GM23338 (cell line): ENCODE data around the gene CADPS2. TPM values are rescaled to one million over a fixed set of nuclear protein-coding genes. Genes with fewer than 3 reads are reported as not detected.

Experiments
- ATAC-seq: fragments of 200-7000 bp; cut with Tn5 transposase; 3 replicates; pipeline ENCODE4 v1.9.1; 2020
- DNase-seq: peaks from one replicate; pipeline ENCODE4 v3.0.0-alpha.2; 2015; ENCODE audit warnings: low spot score
- H2AFZ ChIP-seq: fragments of 200-600 bp; sonication (generic); 2 replicates; pipeline ENCODE4 v1.8.0; 2016; ENCODE audit warnings: antibody characterized with exemption, mild to moderate bottlenecking, moderate library complexity
- H3F3A ChIP-seq: fragments of 200-600 bp; sonication (generic); replicated peaks from 2 replicates; pipeline ENCODE4 v1.8.0; 2017; ENCODE audit warnings: antibody characterized with exemption, mixed run types, low read depth
- H3K27ac ChIP-seq: fragments of 200-600 bp; sonication (generic); 2 replicates; pipeline ENCODE4 v1.6.1; 2016; ENCODE audit warnings: low read depth
- H3K27me3 ChIP-seq: fragments of 200-600 bp; sonication (generic); 2 replicates; pipeline ENCODE4 v1.8.0; 2016; ENCODE audit warnings: mild to moderate bottlenecking, mixed run types, moderate library complexity; ENCODE audit not compliant: insufficient read depth
- H3K36me3 ChIP-seq: fragments of 200-600 bp; sonication (generic); 2 replicates; pipeline ENCODE4 v1.8.0; 2016; ENCODE audit warnings: mild to moderate bottlenecking; ENCODE audit not compliant: insufficient read depth
- H3K4me1 ChIP-seq: fragments of 200-600 bp; sonication (generic); 2 replicates; pipeline ENCODE4 v1.8.0; 2016; ENCODE audit warnings: mild to moderate bottlenecking, moderate library complexity; ENCODE audit not compliant: insufficient read depth
- H3K4me2 ChIP-seq: fragments of 200-600 bp; sonication (generic); 2 replicates; pipeline ENCODE4 v1.7.1; 2017; ENCODE audit warnings: mixed run types
- H3K4me3 ChIP-seq: fragments of 200-600 bp; sonication (generic); 2 replicates; pipeline ENCODE4 v1.6.1; 2016; ENCODE audit warnings: mixed run types
- H3K79me2 ChIP-seq: fragments of 200-600 bp; sonication (generic); replicated peaks from 2 replicates; pipeline ENCODE4 v1.8.0; 2017; ENCODE audit warnings: mild to moderate bottlenecking; ENCODE audit not compliant: insufficient read depth
- H3K9me2 ChIP-seq: fragments of 200-600 bp; sonication (generic); 2 replicates; pipeline ENCODE4 v1.8.0; 2017; ENCODE audit not compliant: insufficient read depth
- H4K20me1 ChIP-seq: fragments of 200-600 bp; sonication (generic); replicated peaks from 2 replicates; pipeline ENCODE4 v1.8.0; 2017; ENCODE audit warnings: mild to moderate bottlenecking; ENCODE audit not compliant: insufficient read depth
- H3K27ac Mint-ChIP-seq: 2 replicates; pipeline ENCODE4 v1.8.0; 2020; ENCODE audit warnings: inconsistent platforms, mild to moderate bottlenecking, moderate library complexity, mixed read lengths
- H3K27me3 Mint-ChIP-seq: 3 replicates; pipeline ENCODE4 v1.8.0; 2022; ENCODE audit warnings: low read depth, mild to moderate bottlenecking, moderate library complexity, mixed read lengths, inconsistent platforms; ENCODE audit not compliant: insufficient read depth, poor library complexity
- H3K36me3 Mint-ChIP-seq: 3 replicates; pipeline ENCODE4 v1.8.0; 2021; ENCODE audit warnings: low read depth, mild to moderate bottlenecking, inconsistent platforms, moderate library complexity, mixed read lengths
- H3K4me1 Mint-ChIP-seq: 3 replicates; pipeline ENCODE4 v1.8.0; 2020; ENCODE audit warnings: mild to moderate bottlenecking, inconsistent platforms, mixed read lengths
- H3K4me3 Mint-ChIP-seq: 3 replicates; pipeline ENCODE4 v1.8.0; 2021; ENCODE audit warnings: moderate library complexity, mild to moderate bottlenecking, inconsistent platforms, mixed read lengths
- H3K9me3 Mint-ChIP-seq: 3 replicates; pipeline ENCODE4 v1.8.0; 2020; ENCODE audit warnings: moderate library complexity, mild to moderate bottlenecking, inconsistent platforms, mixed read lengths
- POLR2AphosphoS5 ChIP-seq: IDR thresholded peaks from 2 replicates; pipeline ENCODE4 v1.6.1; 2016; ENCODE audit warnings: antibody characterized with exemption, low read depth
- REST ChIP-seq: IDR thresholded peaks from one replicate; pipeline ENCODE4 v1.6.1; 2018; ENCODE audit warnings: antibody characterized with exemption; ENCODE audit not compliant: unreplicated experiment
- STAT1 ChIP-seq: IDR thresholded peaks from one replicate; pipeline ENCODE4 v1.6.1; 2016; ENCODE audit warnings: antibody characterized with exemption; ENCODE audit not compliant: unreplicated experiment
- ZNF114 ChIP-seq: fragments of 250-450 bp; sonication (Bioruptor Pico); IDR thresholded peaks from 2 replicates; pipeline ENCODE4 v1.5.0; 2020; ENCODE audit warnings: mild to moderate bottlenecking, moderate library complexity
- ZNF462 ChIP-seq: fragments of 250-450 bp; sonication (Bioruptor Pico); IDR thresholded peaks from 2 replicates; pipeline ENCODE4 v1.5.0; 2020; ENCODE audit warnings: mild to moderate bottlenecking, moderate library complexity
- polyA plus RNA-seq: library from polyadenylated mRNA; unstranded; fragments of >200 nt; fragmentation: Nextera tagmentation; extraction: Ambion mirVana; gene quantifications from 2 replicates; pipeline ENCODE4 v1.2.1, GENCODE V29; 2016
- total RNA-seq: library from RNA; depleted of rRNA; stranded (reverse); fragments of >200 nt; shearing (Covaris generic); gene quantifications from 2 replicates; pipeline ENCODE4 v1.2.3, GENCODE V29; 2014
- TF ChIP-seq, protein P1 (sequence below), 2 experiments: fragments of 200-600 bp in 1 of 2; sonication (generic) in 1 of 2; conservative IDR thresholded peaks; 2 replicates each; pipeline versions ENCODE4 v1.5.1 to v1.6.1; 2016 to 2017; ENCODE audit warnings: antibody characterized with exemption in 2 of 2, low read depth in 2 of 2, mild to moderate bottlenecking in 2 of 2, moderate library complexity in 1 of 2
- TF ChIP-seq, protein P2 (sequence below): IDR thresholded peaks from 2 replicates; pipeline ENCODE4 v1.6.1; 2016; ENCODE audit warnings: antibody characterized with exemption

Gene CADPS2
- total and polyA plus RNA-seq, 2 experiments from 2014 or later: 16.3 to 36.9 TPM

- no peaks in the 10 kb centered on the region for H3K36me3 ChIP-seq
- Mint-ChIP-seq H3K36me3 (peaks cover 31% of the 10 kb centered on the region), H3K4me1 (peaks cover 59% of the 10 kb centered on the region), H3K27ac (no peak overlapping the region), H3K27me3 (peaks cover 3% of the 10 kb centered on the region), H3K9me3 (peaks cover 16% of the 10 kb centered on the region; the same call in 2 of the 3 replicates), H3K4me3 (no peak overlapping the region)
- no peaks in the 10 kb centered on the region for H3F3A ChIP-seq
- H4K20me1 ChIP-seq: no peaks in the 10 kb centered on the region
- H2AFZ ChIP-seq: no peak overlapping the region
- H3K27ac ChIP-seq: no peak overlapping the region
- no peak overlapping the region for H3K4me2 ChIP-seq
- TF ChIP-seq ZNF114 (CRISPR knock-in tag) (no peak), POLR2AphosphoS5 (no peak), STAT1 (no peak), REST (no peak), ZNF462 (no peak)
- TF ChIP-seq, protein P1, sequence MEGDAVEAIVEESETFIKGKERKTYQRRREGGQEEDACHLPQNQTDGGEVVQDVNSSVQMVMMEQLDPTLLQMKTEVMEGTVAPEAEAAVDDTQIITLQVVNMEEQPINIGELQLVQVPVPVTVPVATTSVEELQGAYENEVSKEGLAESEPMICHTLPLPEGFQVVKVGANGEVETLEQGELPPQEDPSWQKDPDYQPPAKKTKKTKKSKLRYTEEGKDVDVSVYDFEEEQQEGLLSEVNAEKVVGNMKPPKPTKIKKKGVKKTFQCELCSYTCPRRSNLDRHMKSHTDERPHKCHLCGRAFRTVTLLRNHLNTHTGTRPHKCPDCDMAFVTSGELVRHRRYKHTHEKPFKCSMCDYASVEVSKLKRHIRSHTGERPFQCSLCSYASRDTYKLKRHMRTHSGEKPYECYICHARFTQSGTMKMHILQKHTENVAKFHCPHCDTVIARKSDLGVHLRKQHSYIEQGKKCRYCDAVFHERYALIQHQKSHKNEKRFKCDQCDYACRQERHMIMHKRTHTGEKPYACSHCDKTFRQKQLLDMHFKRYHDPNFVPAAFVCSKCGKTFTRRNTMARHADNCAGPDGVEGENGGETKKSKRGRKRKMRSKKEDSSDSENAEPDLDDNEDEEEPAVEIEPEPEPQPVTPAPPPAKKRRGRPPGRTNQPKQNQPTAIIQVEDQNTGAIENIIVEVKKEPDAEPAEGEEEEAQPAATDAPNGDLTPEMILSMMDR (conservative IDR thresholded peaks at IDR 0.05; ENCODE audit: low read depth in 2 of 2): peak; percentile 55 to 72
- TF ChIP-seq, protein P2, sequence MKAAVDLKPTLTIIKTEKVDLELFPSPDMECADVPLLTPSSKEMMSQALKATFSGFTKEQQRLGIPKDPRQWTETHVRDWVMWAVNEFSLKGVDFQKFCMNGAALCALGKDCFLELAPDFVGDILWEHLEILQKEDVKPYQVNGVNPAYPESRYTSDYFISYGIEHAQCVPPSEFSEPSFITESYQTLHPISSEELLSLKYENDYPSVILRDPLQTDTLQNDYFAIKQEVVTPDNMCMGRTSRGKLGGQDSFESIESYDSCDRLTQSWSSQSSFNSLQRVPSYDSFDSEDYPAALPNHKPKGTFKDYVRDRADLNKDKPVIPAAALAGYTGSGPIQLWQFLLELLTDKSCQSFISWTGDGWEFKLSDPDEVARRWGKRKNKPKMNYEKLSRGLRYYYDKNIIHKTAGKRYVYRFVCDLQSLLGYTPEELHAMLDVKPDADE: no peak
- DNase-seq (peak; percentile 43), ATAC-seq (no peak)
- H3K27me3 ChIP-seq: no peaks in the 10 kb centered on the region
- H3K4me1 ChIP-seq: peaks cover 39% of the 10 kb centered on the region
- H3K79me2 ChIP-seq: no peaks in the 10 kb centered on the region
- H3K9me2 ChIP-seq: 0 out of 2 replicates have a peak, but pooled peaks cover 3% of the 10 kb centered on the region
- H3K4me3 ChIP-seq: no peak overlapping the region
Measured at GRCh38 chr7:122675621-122676020, 210.6 kb downstream of the CADPS2 start.
